Fibroblast of villous mesenchyme (primary cell): Measurements from ENCODE around the gene PARP8. TPM values are rescaled to one million over a fixed set of nuclear protein-coding genes. Genes with fewer than 3 reads are reported as not detected.
"Not testable (repeated sequence)": the region's sequence is repeated elsewhere in the genome, so short reads cannot be mapped to it uniquely, and the experiment has no call there.

Source experiments
- DNase-seq: peaks from one replicate; pipeline ENCODE4 v3.0.0-alpha.2; 2010; ENCODE audit warnings: low read depth
- H3K4me3 ChIP-seq: 2 replicates; pipeline ENCODE4 v1.5.1; 2011; ENCODE audit warnings: low read depth, mild to moderate bottlenecking, low read length
- CTCF ChIP-seq: IDR thresholded peaks from 2 replicates; pipeline ENCODE4 v1.5.1; 2012; ENCODE audit warnings: low read depth, mild to moderate bottlenecking, low read length; ENCODE audit not compliant: insufficient read depth
- total RNA-seq: library from RNA; depleted of rRNA; stranded (reverse); fragments of >200 nt; gene quantifications from 2 replicates; pipeline ENCODE4 v1.2.3, GENCODE V29; 2012

The PARP8 gene
- total RNA-seq, 1 donor = 12.5 TPM

DNA sequence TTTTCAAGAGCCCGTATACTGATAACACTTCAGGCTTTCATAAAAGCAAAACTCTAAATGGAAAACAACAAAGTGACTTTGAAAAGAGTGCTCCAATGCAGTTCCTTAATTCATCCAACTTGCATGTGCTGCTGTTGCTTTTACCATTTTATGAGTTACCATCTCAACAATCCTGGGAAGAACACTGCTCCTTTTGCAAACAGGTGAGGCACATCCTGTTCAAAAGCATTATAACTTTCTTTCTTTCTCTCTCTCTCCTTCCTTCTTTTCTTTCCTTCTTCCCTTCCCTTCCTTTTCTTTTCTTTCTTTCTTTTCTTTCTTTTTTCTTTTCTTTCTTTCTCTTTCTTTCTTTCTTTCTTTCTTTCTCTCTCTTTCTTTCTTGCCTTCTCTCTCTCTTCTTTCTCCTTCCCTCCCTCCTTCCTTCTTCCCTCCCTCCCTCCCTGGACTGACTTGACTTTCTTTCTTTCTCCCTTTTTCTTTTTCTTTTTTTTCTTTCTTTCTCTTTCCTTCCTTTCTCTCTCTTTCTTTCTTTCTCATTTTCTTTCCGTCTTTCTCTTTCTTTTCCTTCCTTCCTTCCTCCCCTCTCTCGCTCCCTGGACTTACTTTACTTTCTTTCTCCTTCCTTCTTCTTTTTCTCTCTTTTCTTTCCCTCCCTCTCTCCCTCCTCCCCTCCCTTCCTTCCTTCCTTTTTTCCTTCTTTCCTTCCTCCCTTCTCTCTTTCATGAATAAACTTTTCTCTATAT is 11.2 kb upstream of the PARP8 start:
- DNase-seq = no peak
- no peak overlapping the region for H3K4me3 ChIP-seq
- no peak for TF ChIP-seq CTCF

- DNase-seq = no peak
- no peak overlapping the region for H3K4me3 ChIP-seq
- TF ChIP-seq CTCF = no peak
Observed at GRCh38 chr5:50655810-50656205, 10.6 kb upstream of the PARP8 start.

GRCh38 chr5:50657044-50657443 is 9.4 kb upstream of the PARP8 start:
- H3K4me3 ChIP-seq = no peak overlapping the region
- no peak for DNase-seq
- TF ChIP-seq CTCF = no peak

- TF ChIP-seq CTCF = no peak
- no peak overlapping the region for H3K4me3 ChIP-seq
- DNase-seq = no peak
Observed at GRCh38 chr5:50658246-50658645, 8.2 kb upstream of the PARP8 start.

DNA sequence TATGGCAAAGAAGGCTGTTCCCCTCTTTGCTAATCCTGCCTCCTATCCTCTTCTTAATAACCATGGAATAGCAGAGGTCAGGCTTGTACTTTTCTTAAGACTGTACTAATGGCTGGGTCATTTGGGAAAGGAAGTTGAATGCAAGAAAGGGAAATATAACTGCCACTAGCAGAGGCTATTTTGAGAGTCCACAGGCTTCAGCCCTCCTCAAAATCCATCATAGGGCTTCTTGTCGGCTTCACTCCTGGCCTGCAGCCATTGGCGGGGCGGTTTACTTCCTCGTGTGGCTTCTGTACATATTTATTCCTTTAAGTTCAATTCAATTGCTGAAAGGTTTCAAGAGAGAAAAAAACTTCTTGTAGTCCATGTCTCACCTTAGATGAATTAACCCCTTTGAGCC is 2.8 kb upstream of the PARP8 start:
- no peak for TF ChIP-seq CTCF
- H3K4me3 ChIP-seq = no peak overlapping the region

GRCh38 chr5:50665091-50665490 is 1.3 kb upstream of the PARP8 start:
- no peak for TF ChIP-seq CTCF

More for the DNA sequence above, 2.8 kb upstream of the PARP8 start:
- no peak for DNase-seq

GRCh38 chr5:50665761-50666202 is 655 bp upstream of the PARP8 start:
- peak overlapping the region; percentile 91 for H3K4me3 ChIP-seq
- DNase-seq = not testable (repeated sequence)

More at GRCh38 chr5:50665091-50665490, 1.3 kb upstream of the PARP8 start:
- H3K4me3 ChIP-seq = no peak overlapping the region
- no peak for DNase-seq
